ENCODE results near the gene CST9L. TPM values are rescaled to one million over a fixed set of nuclear protein-coding genes. Genes with fewer than 3 reads are reported as not detected.

The CST9L gene
- polyA plus RNA-seq (2013, experiment 1 of 2; ENCODE audit: insufficient read length), result not detected
- not detected for polyA plus RNA-seq (2013, experiment 2 of 2; ENCODE audit: insufficient read length)

- no peak for DNase-seq
These were observed at the start of gene CST9L for GRCh38 chr20:23568320-23568970. TSS of gene CST9L (minus strand) at chr20:23568484. CDS start at chr20:23568450, 34 bp downstream.

GRCh38 chr20:23614163-23614562 lies 45.9 kb upstream of the CST9L start:
- no peak for DNase-seq

- no peak for DNase-seq
These were observed 45.4 kb upstream of the CST9L start for GRCh38 chr20:23613676-23614075.

GRCh38 chr20:23612396-23612795 lies 44.1 kb upstream of the CST9L start:
- DNase-seq, result no peak

- no peak for DNase-seq
These were observed 41.3 kb upstream of the CST9L start for GRCh38 chr20:23609486-23610109.

GRCh38 chr20:23608251-23608846 lies 40.1 kb upstream of the CST9L start:
- no peak for DNase-seq

GRCh38 chr20:23607497-23608245 lies 39.4 kb upstream of the CST9L start:
- no peak for DNase-seq

GRCh38 chr20:23606652-23607049 lies 38.4 kb upstream of the CST9L start:
- peak; percentile 70 for DNase-seq

GRCh38 chr20:23605867-23606651 lies 37.8 kb upstream of the CST9L start, which contains the start of gene CST9:
TSS of gene CST9 (minus strand) at chr20:23605917. CDS start at chr20:23605864, 53 bp downstream.
- DNase-seq, result no peak

GRCh38 chr20:23604306-23604705 lies 36.0 kb upstream of the CST9L start:
- peak; percentile 10 for DNase-seq

- no peak for DNase-seq
These were observed 35.0 kb upstream of the CST9L start for GRCh38 chr20:23603321-23603720.

GRCh38 chr20:23602699-23603098 lies 34.4 kb upstream of the CST9L start:
- DNase-seq, result no peak

GRCh38 chr20:23602241-23602640 lies 34.0 kb upstream of the CST9L start:
- DNase-seq, result no peak

GRCh38 chr20:23601715-23602114 lies 33.4 kb upstream of the CST9L start:
- no peak for DNase-seq

- DNase-seq, result no peak
These were observed 30.2 kb upstream of the CST9L start for GRCh38 chr20:23598481-23598880.

- DNase-seq, result no peak
These were observed 28.4 kb upstream of the CST9L start for GRCh38 chr20:23596579-23597250.

- no peak for DNase-seq
These were observed 27.7 kb upstream of the CST9L start for GRCh38 chr20:23595941-23596340.

GRCh38 chr20:23588434-23589403 lies 20.4 kb upstream of the CST9L start:
- no peak for DNase-seq

- no peak for DNase-seq
These were observed 19.3 kb upstream of the CST9L start for GRCh38 chr20:23587631-23588030.
